Effector memory CD4-positive, alpha-beta T cell (primary cell): ENCODE measurements around the gene TBX10.
A peak's percentile ranks its signal among the peaks of the same experiment; 100 is the strongest.
"Not testable (repeated sequence)": the region's sequence is repeated elsewhere in the genome, so short reads cannot be mapped to it uniquely, and the experiment has no call there.

Experiments
- DNase-seq, 3 donors: peaks; one replicate each; pipeline ENCODE4 v3.0.0-alpha.2; 2020
- H3K27ac ChIP-seq: 2 replicates; pipeline ENCODE4 v1.7.0; 2013; ENCODE audit warnings: mild to moderate bottlenecking, low read length, moderate library complexity; ENCODE audit not compliant: insufficient read depth, poor library complexity, severe bottlenecking
- H3K27me3 ChIP-seq: replicated peaks from 2 replicates; pipeline ENCODE4 v1.7.0; 2013; ENCODE audit warnings: mild to moderate bottlenecking, low read length; ENCODE audit not compliant: insufficient read depth, control insufficient read depth, poor library complexity, severe bottlenecking
- H3K36me3 ChIP-seq: 2 replicates; pipeline ENCODE4 v1.7.0; 2013; ENCODE audit warnings: mild to moderate bottlenecking, low read length, moderate library complexity; ENCODE audit not compliant: control insufficient read depth, insufficient read depth
- H3K4me1 ChIP-seq: 2 replicates; pipeline ENCODE4 v1.7.0; 2013; ENCODE audit warnings: low read length, mild to moderate bottlenecking; ENCODE audit not compliant: control insufficient read depth, insufficient read depth, poor library complexity, severe bottlenecking
- H3K4me3 ChIP-seq: 2 replicates; pipeline ENCODE4 v1.7.0; 2013; ENCODE audit warnings: low read length, low read depth, mild to moderate bottlenecking; ENCODE audit not compliant: insufficient read depth, poor library complexity, severe bottlenecking
- H3K9me3 ChIP-seq: 2 replicates; pipeline ENCODE4 v1.7.0; 2013; ENCODE audit warnings: mild to moderate bottlenecking, low read length, moderate library complexity; ENCODE audit not compliant: control insufficient read depth

TBX10 gene

GRCh38 chr11:67621928-67622327 is 17.6 kb downstream of the TBX10 start:
- H3K9me3 ChIP-seq, H3K27ac ChIP-seq, H3K4me3 ChIP-seq, H3K4me1 ChIP-seq, H3K27me3 ChIP-seq, DNase-seq, H3K36me3 ChIP-seq: not testable (repeated sequence)

GRCh38 chr11:67620621-67621020 is 18.9 kb downstream of the TBX10 start:
- not testable (repeated sequence) for H3K36me3 ChIP-seq, H3K27ac ChIP-seq, H3K9me3 ChIP-seq, H3K4me3 ChIP-seq, H3K27me3 ChIP-seq, H3K4me1 ChIP-seq, DNase-seq

- H3K36me3 ChIP-seq, DNase-seq: not testable (repeated sequence)
These were observed 19.6 kb downstream of the TBX10 start for GRCh38 chr11:67619683-67620618.

GRCh38 chr11:67618901-67619659 is 20.5 kb downstream of the TBX10 start:
- peaks cover 12% of the 10 kb centered on the region for H3K4me1 ChIP-seq
- H3K9me3 ChIP-seq, DNase-seq, H3K27me3 ChIP-seq, H3K36me3 ChIP-seq, H3K27ac ChIP-seq, H3K4me3 ChIP-seq: not testable (repeated sequence)

More at GRCh38 chr11:67619683-67620618, 19.6 kb downstream of the TBX10 start:
- not testable (repeated sequence) for H3K4me1 ChIP-seq, H3K27ac ChIP-seq, H3K9me3 ChIP-seq, H3K4me3 ChIP-seq, H3K27me3 ChIP-seq

- Histone ChIP-seq H3K27ac (no peak overlapping the region), H3K9me3 (no peaks in the 10 kb centered on the region), H3K36me3 (peaks cover 2% of the 10 kb centered on the region), H3K27me3 (no peaks in the 10 kb centered on the region), H3K4me1 (peaks cover 21% of the 10 kb centered on the region), H3K4me3 (no peak overlapping the region)
- no peak for DNase-seq
These were observed 22.2 kb downstream of the TBX10 start for GRCh38 chr11:67617243-67617953.

GRCh38 chr11:67616431-67617242 is 22.9 kb downstream of the TBX10 start:
- Histone ChIP-seq H3K4me1 (peaks cover 21% of the 10 kb centered on the region), H3K27me3 (no peaks in the 10 kb centered on the region), H3K4me3 (no peak overlapping the region), H3K9me3 (no peaks in the 10 kb centered on the region), H3K27ac (no peak overlapping the region), H3K36me3 (peaks cover 9% of the 10 kb centered on the region)
- no peak for DNase-seq

GRCh38 chr11:67615728-67616430 is 23.7 kb downstream of the TBX10 start:
- peak overlapping the region; percentile 90 for H3K27ac ChIP-seq
- peaks cover 16% of the 10 kb centered on the region for H3K36me3 ChIP-seq
- H3K27me3 ChIP-seq, result no peaks in the 10 kb centered on the region
- no peak for DNase-seq
- no peaks in the 10 kb centered on the region for H3K9me3 ChIP-seq
- no peak overlapping the region for H3K4me3 ChIP-seq
- H3K4me1 ChIP-seq, result peaks cover 21% of the 10 kb centered on the region

GRCh38 chr11:67614730-67615714 is 24.5 kb downstream of the TBX10 start:
- H3K27ac ChIP-seq, result peak overlapping the region; percentile 90
- no peak for DNase-seq

More at GRCh38 chr11:67614730-67615714, 24.5 kb downstream of the TBX10 start:
- no peaks in the 10 kb centered on the region for H3K9me3 ChIP-seq
- peaks cover 25% of the 10 kb centered on the region for H3K36me3 ChIP-seq
- H3K4me3 ChIP-seq, result peak overlapping the region; percentile 36
- H3K4me1 ChIP-seq, result peaks cover 21% of the 10 kb centered on the region
- no peaks in the 10 kb centered on the region for H3K27me3 ChIP-seq
